Type B pancreatic cell (in vitro differentiated cells): Measurements from ENCODE around the gene IL17D. TPM values are rescaled to one million over a fixed set of nuclear protein-coding genes. Genes with fewer than 3 reads are reported as not detected.
A peak's percentile ranks its signal among the peaks of the same experiment; 100 is the strongest.

Source experiments
- DNase-seq: peaks from one replicate; pipeline ENCODE4 v3.0.0; 2021; ENCODE audit warnings: mixed read lengths; ENCODE audit not compliant: unreplicated experiment; ENCODE audit errors: extremely low spot score
- H3K27ac Mint-ChIP-seq: 2 replicates; pipeline ENCODE4 v1.8.0; 2021; ENCODE audit warnings: mild to moderate bottlenecking, mixed read lengths
- H3K27me3 Mint-ChIP-seq: 2 replicates; pipeline ENCODE4 v1.8.0; 2021; ENCODE audit warnings: mixed read lengths
- H3K36me3 Mint-ChIP-seq: 2 replicates; pipeline ENCODE4 v1.8.0; 2021; ENCODE audit warnings: mixed read lengths
- H3K4me1 Mint-ChIP-seq: one replicate; pipeline ENCODE4 v1.8.0; 2021; ENCODE audit warnings: mixed read lengths; ENCODE audit not compliant: unreplicated experiment
- H3K4me3 Mint-ChIP-seq: 2 replicates; pipeline ENCODE4 v1.8.0; 2021; ENCODE audit warnings: mild to moderate bottlenecking, mixed read lengths
- H3K9me3 Mint-ChIP-seq: 2 replicates; pipeline ENCODE4 v1.8.0; 2021; ENCODE audit warnings: mixed read lengths
- total RNA-seq: library from RNA; stranded (reverse); gene quantifications from 2 replicates; pipeline ENCODE4 v1.2.1, GENCODE V29; 2021; ENCODE audit warnings: low replicate concordance
- TF ChIP-seq, protein P1 (sequence below): fragments of 200-600 bp; sonication (generic); conservative IDR thresholded peaks from 2 replicates; pipeline ENCODE4 v1.5.0; 2021; ENCODE audit warnings: antibody characterized with exemption, mild to moderate bottlenecking

IL17D gene
- total RNA-seq, 1 donor from 2014 or later, result 6.3 TPM

DNA sequence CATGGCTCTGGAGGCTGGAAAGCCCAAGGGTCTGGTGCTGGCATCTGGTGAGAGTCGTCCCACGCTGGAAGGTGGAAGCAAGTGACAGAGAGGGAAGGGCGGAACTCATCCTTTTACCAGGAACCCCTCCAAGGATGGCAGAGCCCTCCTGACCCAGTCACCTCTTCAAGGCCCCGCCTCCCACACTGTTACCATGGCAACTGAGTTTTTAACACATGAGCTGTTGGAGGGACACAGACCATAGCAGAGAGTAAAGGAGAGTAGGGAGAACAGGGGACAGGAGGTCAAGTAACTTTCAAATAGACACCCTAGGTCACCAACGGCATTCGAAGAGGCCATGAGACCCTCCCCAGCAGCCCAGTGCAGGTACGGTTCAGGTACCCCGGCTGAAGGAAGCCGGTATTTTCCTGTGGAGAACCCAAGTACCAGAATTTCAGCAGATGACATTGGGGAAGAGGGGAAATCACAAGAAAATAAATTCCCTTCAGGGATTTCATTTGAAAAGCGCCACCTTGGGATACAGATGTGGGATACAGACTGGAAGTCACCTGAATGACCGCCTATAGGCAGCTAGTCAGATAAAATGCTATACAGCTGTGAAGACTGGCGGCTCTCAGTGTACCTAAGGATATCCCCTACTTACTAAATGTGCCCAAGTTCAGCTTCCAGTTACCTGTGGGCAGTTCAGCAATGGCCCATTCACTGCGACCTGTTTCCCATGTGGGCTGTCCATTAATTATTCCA lies 8.0 kb downstream of the IL17D start:
- no peak for DNase-seq
- H3K4me3 Mint-ChIP-seq, result no peak overlapping the region
- no peaks in the 10 kb centered on the region for H3K36me3 Mint-ChIP-seq
- TF ChIP-seq, protein P1, sequence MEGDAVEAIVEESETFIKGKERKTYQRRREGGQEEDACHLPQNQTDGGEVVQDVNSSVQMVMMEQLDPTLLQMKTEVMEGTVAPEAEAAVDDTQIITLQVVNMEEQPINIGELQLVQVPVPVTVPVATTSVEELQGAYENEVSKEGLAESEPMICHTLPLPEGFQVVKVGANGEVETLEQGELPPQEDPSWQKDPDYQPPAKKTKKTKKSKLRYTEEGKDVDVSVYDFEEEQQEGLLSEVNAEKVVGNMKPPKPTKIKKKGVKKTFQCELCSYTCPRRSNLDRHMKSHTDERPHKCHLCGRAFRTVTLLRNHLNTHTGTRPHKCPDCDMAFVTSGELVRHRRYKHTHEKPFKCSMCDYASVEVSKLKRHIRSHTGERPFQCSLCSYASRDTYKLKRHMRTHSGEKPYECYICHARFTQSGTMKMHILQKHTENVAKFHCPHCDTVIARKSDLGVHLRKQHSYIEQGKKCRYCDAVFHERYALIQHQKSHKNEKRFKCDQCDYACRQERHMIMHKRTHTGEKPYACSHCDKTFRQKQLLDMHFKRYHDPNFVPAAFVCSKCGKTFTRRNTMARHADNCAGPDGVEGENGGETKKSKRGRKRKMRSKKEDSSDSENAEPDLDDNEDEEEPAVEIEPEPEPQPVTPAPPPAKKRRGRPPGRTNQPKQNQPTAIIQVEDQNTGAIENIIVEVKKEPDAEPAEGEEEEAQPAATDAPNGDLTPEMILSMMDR, result no peak
- H3K27me3 Mint-ChIP-seq, result peaks cover 13% of the 10 kb centered on the region
- H3K27ac Mint-ChIP-seq, result no peak overlapping the region
- H3K4me1 Mint-ChIP-seq, result peaks cover 9% of the 10 kb centered on the region
- H3K9me3 Mint-ChIP-seq, result no peaks in the 10 kb centered on the region

DNA sequence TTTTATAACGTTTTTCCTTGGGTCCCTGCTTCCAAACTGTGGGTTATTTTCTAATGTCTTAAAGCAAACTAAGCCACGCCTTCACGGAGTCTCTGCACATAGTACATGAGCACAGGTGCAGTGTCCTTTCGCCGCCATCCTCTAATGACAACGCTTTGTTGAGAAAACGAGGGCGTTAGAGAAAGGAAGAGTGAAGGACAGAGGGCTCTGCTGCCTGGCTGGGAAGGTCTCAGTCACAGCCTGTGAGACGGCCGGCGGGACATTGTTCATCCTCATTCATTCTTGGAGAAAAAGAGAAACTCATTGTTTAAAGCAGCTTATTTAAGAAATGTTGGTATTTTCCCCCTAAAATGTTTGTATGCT lies 9.5 kb downstream of the IL17D start:
- DNase-seq, result no peak
- peak overlapping the region; percentile 65 for H3K4me3 Mint-ChIP-seq
- H3K4me1 Mint-ChIP-seq, result peaks cover 14% of the 10 kb centered on the region
- peaks cover 15% of the 10 kb centered on the region for H3K27me3 Mint-ChIP-seq
- no peaks in the 10 kb centered on the region for H3K36me3 Mint-ChIP-seq
- TF ChIP-seq, protein P1, result no peak
- no peaks in the 10 kb centered on the region for H3K9me3 Mint-ChIP-seq
- no peak overlapping the region for H3K27ac Mint-ChIP-seq

DNA sequence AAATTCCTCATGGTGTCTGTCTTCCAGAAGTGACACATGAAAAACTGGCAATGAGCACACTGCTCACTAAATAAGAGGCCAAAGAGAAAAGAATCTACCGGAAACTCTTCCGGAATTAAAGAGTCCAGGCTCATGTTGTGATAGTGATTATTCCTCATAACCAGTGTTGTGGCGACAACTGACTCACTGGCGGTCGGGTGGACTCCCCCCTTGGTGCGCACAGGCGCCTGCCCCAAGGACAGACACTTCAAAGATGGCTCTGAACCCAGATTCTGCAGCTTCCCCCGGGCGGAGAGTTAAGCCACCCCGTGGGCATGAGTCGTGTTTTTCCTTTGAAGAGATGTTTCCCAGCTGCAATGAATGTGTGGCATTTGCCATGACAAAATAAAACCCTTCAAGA lies 10.3 kb downstream of the IL17D start:
- Mint-ChIP-seq H3K9me3 (no peaks in the 10 kb centered on the region), H3K4me1 (peaks cover 14% of the 10 kb centered on the region), H3K27me3 (peaks cover 15% of the 10 kb centered on the region), H3K4me3 (no peak overlapping the region), H3K27ac (no peak overlapping the region), H3K36me3 (no peaks in the 10 kb centered on the region)
- DNase-seq, result no peak
- TF ChIP-seq, protein P1, result no peak

DNA sequence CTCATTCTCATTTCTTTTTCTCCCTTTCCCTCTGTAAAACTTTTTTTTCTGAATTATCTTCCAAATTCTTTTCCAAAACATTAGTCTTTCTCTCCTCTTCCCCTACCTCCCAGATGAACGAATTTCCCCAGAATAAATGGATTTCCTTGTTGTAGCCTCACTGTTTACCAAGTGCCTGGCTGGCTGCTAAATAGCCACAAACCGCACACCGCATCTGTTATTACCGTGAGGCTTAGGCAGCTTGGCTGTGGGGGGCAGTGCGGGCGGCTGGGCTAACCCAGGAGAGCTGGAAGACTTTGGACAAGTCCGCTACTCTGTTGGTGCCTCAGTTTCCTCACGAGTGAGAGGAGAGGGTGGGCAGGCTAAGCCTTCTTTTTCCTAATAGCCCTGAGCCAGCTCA lies 10.7 kb downstream of the IL17D start:
- Mint-ChIP-seq H3K27ac (no peak overlapping the region), H3K4me3 (no peak overlapping the region), H3K4me1 (peaks cover 14% of the 10 kb centered on the region), H3K36me3 (no peaks in the 10 kb centered on the region), H3K27me3 (peaks cover 15% of the 10 kb centered on the region), H3K9me3 (no peaks in the 10 kb centered on the region)
- DNase-seq, result no peak
- TF ChIP-seq, protein P1, result no peak

DNA sequence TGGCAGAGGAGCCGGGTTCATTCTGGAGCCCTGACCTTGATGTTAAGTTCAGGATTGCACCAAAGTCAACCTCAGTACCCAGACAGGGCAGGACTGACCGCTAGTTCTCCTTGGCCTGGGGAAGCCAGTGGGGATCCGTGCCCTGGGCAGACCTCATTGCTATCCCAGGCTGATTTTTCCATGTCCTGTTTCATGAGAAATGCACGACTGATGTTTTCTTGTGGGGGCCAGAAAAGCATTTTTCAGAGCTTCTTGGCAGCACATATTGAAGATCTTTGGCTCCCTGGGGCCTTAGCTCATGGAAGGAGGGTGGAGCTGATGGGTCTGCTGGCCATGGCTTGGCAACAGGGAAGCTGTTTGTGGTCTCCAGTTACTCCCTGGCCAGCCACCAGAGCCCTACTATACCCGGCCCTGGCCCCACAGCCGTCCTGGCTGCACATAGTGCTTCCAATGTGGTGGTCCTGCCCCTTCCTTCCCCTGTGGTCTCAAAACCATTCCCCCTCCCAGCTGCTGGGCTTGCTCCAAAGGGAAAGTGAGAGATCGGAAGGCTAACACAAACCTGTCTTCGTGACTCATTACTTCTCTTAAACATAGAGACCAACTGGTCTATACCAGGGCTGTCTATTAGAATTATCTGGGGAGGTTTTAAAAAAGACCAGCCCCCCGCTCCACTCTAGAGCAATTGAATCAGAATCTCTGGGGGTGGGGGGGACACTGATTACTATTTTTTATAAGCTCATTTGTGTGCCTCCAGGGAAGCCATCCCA lies 11.2 kb downstream of the IL17D start:
- TF ChIP-seq, protein P1, result no peak
- no peak for DNase-seq
- H3K4me1 Mint-ChIP-seq, result peaks cover 14% of the 10 kb centered on the region
- H3K27me3 Mint-ChIP-seq, result peaks cover 15% of the 10 kb centered on the region
- no peak overlapping the region for H3K4me3 Mint-ChIP-seq
- no peak overlapping the region for H3K27ac Mint-ChIP-seq
- no peaks in the 10 kb centered on the region for H3K36me3 Mint-ChIP-seq
- no peaks in the 10 kb centered on the region for H3K9me3 Mint-ChIP-seq
